NT2/D1 (cell line): Measurements from ENCODE around the gene AFG3L2.

ENCODE experiments used
- DNase-seq: peaks from one replicate; pipeline ENCODE4 v3.0.0-alpha.2; 2011; ENCODE audit warnings: low read depth, low spot score
- H3K27me3 ChIP-seq: 2 replicates; pipeline ENCODE4 v1.6.0; 2011; ENCODE audit warnings: mild to moderate bottlenecking; ENCODE audit not compliant: insufficient read length, insufficient read depth
- H3K36me3 ChIP-seq: 2 replicates; pipeline ENCODE4 v1.6.1; 2011; ENCODE audit warnings: mild to moderate bottlenecking, low read length, mixed read lengths; ENCODE audit not compliant: insufficient read depth, insufficient read length
- H3K4me1 ChIP-seq: 2 replicates; pipeline ENCODE4 v1.5.1; 2011; ENCODE audit not compliant: insufficient read depth, insufficient read length
- H3K4me3 ChIP-seq: 2 replicates; pipeline ENCODE4 v1.5.1; 2011; ENCODE audit warnings: low read depth; ENCODE audit not compliant: insufficient read length
- H3K9ac ChIP-seq: 2 replicates; pipeline ENCODE4 v1.6.0; 2011; ENCODE audit warnings: low read depth; ENCODE audit not compliant: insufficient read length
- H3K9me3 ChIP-seq: 2 replicates; pipeline ENCODE4 v1.5.1; 2011; ENCODE audit warnings: mild to moderate bottlenecking, low read length; ENCODE audit not compliant: insufficient read depth
- SUZ12 ChIP-seq: IDR thresholded peaks from 2 replicates; pipeline ENCODE4 v1.6.1; 2011; ENCODE audit not compliant: insufficient read length, insufficient read depth; ENCODE audit errors: extremely low read depth
- YY1 ChIP-seq: IDR thresholded peaks from 2 replicates; pipeline ENCODE4 v1.6.1; 2011; ENCODE audit not compliant: insufficient read length, insufficient read depth
- ZNF274 ChIP-seq: IDR thresholded peaks from 2 replicates; pipeline ENCODE4 v1.6.1; 2011; ENCODE audit warnings: mild to moderate bottlenecking, low read depth, low read length

AFG3L2 gene

DNA sequence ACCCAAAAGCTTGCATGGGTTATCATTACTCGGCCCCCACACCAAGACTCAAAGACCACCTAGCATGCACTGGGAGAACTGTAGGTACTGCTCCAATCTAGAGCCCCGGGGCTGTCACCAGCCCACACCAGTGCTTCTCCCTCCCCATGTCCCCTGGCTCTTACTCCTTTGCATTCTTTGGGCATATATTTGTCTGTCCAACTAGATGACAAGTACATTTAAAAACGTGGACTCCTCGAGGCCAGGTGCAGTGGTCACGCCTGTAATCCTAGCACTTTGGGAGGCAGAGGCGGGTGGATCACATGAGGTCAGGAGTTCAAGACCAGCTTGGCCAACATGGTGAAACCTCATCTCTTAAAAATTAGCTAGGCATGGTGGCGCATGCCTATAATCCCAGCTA is 7.8 kb downstream of the AFG3L2 start:
- no peak for DNase-seq
- H3K9me3 ChIP-seq, result no peaks in the 10 kb centered on the region
- no peak overlapping the region for H3K4me3 ChIP-seq
- peaks cover 4% of the 10 kb centered on the region for H3K4me1 ChIP-seq
- H3K9ac ChIP-seq, result no peak overlapping the region
- peaks cover 55% of the 10 kb centered on the region for H3K36me3 ChIP-seq
- no peaks in the 10 kb centered on the region for H3K27me3 ChIP-seq
- TF ChIP-seq SUZ12 (no peak), YY1 (no peak), ZNF274 (no peak)

DNA sequence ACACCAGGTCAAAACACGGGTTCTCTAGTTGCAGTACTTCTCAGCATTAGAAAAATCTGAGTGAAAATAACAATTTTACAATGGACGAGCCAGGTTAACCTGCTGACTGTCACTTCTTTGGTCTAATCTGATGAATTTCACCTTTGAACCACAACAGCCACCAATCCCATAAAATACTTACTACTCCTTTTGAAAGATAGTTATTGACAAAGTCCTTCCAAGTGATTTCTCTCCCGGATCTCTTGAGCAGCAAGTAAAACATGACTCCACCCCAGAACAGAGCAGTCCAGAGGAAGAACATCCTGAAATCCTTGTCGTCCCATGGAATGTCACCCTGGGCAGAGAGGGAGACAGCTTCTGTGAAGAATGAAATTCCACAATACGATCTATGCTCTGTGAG is 10.2 kb downstream of the AFG3L2 start:
- Histone ChIP-seq H3K9ac (no peak overlapping the region), H3K27me3 (no peaks in the 10 kb centered on the region), H3K36me3 (peaks cover 69% of the 10 kb centered on the region), H3K9me3 (no peaks in the 10 kb centered on the region), H3K4me1 (no peaks in the 10 kb centered on the region), H3K4me3 (no peak overlapping the region)
- no peak for DNase-seq
- no peak for TF ChIP-seq SUZ12
- no peak for TF ChIP-seq YY1
- no peak for TF ChIP-seq ZNF274

DNA sequence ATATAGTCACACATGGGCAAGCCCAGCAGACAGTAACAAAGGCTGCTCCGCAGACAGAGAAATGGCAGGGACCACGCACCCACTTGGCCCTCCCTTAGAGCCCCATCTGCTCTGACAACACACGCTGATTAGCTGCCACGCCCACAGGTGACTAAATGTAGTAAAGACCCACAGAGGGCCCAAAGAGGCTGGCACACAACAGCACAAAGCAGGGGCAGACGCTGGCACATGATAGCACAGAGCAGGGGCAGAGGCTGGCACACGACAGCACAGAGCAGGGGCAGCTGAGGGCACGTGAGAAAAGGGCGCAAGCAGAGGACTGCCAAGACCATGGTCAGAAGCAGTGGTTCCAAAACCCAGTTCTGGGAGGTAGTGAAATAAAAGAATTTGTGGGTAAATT is 10.6 kb downstream of the AFG3L2 start:
- Histone ChIP-seq H3K4me1 (no peaks in the 10 kb centered on the region), H3K9ac (no peak overlapping the region), H3K4me3 (no peak overlapping the region), H3K36me3 (peaks cover 71% of the 10 kb centered on the region), H3K9me3 (no peaks in the 10 kb centered on the region), H3K27me3 (no peaks in the 10 kb centered on the region)
- TF ChIP-seq YY1, result no peak
- no peak for TF ChIP-seq ZNF274
- no peak for TF ChIP-seq SUZ12
- DNase-seq, result no peak

DNA sequence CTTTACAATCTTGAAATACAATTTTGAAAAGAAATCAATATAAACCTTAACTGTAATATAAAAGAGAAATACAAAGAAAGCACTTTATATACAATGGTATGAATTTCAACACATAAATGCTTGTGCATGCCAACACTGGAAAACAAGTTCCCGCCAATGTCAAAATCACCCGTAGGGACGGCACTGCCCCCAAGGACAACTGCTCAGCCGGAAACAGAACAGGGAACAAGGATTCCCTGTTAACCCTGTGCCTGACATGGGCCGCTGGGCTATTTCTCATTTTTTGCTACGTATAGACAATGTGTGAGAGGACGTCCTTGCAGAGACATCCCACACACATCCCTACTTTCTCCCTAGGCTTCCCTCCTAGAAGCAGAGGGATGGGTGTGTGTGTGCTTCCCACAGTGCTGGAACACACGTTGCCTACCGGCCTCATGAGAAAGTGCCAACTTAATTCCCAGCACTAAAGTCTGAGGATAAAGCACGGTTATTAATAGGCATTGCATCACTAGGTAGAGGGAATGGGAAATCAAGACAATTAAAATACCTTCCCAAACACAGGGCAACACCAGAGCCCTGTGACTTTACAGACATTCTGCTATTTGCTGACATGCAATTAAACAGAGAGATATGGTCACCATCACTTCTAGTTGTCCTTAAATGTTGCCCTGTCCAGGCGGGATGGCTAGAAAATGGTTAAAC is 14.4 kb downstream of the AFG3L2 start:
- Histone ChIP-seq H3K4me1 (no peaks in the 10 kb centered on the region), H3K9ac (no peak overlapping the region), H3K9me3 (no peaks in the 10 kb centered on the region), H3K27me3 (no peaks in the 10 kb centered on the region), H3K4me3 (no peak overlapping the region), H3K36me3 (peaks cover 87% of the 10 kb centered on the region)
- no peak for DNase-seq
- TF ChIP-seq YY1 (no peak), ZNF274 (no peak), SUZ12 (no peak)

DNA sequence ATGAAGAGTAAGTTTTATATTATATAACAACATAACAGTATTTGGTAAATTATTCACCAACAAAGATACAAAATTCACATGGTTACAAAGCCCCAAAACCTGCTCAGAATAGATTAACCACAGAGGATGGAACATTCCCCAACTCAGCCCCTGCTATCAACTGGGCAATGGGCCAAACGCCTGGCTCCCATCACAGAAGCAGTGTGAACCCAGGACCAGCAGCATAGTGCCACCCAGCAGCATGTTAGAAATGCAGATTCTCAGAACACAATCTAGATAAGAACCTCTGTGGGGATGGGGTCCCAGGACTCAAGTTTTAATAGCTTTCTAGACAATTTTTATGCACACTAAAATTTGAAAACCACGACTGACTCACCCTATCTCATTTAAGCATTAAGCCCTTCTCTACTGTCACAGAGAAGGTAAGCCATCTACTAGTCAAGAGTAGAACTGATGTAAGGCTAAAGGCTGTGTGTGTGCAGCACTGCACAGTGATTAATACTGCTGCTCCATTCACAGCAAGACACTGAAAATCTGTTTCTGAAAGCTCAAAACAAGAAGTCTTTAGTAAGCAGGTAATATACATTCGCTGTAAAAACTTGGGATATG is 15.2 kb downstream of the AFG3L2 start:
- H3K4me3 ChIP-seq, result no peak overlapping the region
- H3K27me3 ChIP-seq, result no peaks in the 10 kb centered on the region
- DNase-seq, result no peak
- peaks cover 83% of the 10 kb centered on the region for H3K36me3 ChIP-seq
- no peak overlapping the region for H3K9ac ChIP-seq
- no peaks in the 10 kb centered on the region for H3K9me3 ChIP-seq
- no peaks in the 10 kb centered on the region for H3K4me1 ChIP-seq
- TF ChIP-seq SUZ12, result no peak
- no peak for TF ChIP-seq YY1

DNA sequence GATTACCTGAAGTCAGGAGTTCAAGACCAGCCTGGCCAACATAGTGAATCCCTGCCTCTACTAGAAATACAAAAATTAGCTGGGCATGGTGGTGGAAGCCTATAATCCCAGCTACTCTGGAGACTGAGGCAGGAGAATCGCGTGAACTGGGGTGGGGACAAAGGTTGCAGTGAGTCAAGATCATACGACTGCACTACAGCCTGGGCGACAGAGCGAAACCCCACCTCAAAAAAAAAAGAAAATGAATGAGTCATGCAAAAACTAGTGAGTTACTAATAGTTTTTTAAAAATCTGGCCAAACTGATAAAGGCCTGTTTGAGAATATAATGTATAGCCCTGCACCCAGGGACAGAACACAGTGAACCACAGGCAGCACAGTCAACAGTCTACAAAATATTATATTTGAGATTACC is 17.5 kb downstream of the AFG3L2 start:
- peaks cover 81% of the 10 kb centered on the region for H3K36me3 ChIP-seq

DNA sequence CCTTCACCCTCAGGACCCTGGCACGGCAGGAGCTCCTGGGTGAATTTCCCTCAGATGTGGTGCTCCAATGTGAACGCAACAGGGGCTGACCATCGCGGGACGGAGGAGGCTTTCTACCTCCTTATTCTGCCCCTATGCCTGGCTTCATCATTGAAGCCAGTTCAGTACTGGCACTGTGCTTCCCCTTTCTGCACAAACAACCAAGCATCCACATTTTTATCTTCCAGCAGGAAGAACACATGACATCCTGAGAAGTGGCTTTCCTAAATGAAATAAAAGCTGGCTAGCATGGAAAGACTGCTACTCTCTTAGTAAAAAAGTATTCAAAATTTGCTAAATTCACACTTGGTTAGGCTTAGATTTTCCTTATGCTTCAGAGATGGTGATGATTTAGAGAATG is 24.8 kb downstream of the AFG3L2 start:
- Histone ChIP-seq H3K4me3 (no peak overlapping the region), H3K27me3 (no peaks in the 10 kb centered on the region), H3K36me3 (peaks cover 76% of the 10 kb centered on the region), H3K4me1 (no peaks in the 10 kb centered on the region), H3K9me3 (no peaks in the 10 kb centered on the region), H3K9ac (no peak overlapping the region)
- no peak for DNase-seq
- TF ChIP-seq YY1, result no peak
- no peak for TF ChIP-seq SUZ12
- TF ChIP-seq ZNF274, result no peak

More for the DNA sequence above, 17.5 kb downstream of the AFG3L2 start:
- Histone ChIP-seq H3K27me3 (no peaks in the 10 kb centered on the region), H3K4me3 (no peak overlapping the region), H3K4me1 (no peaks in the 10 kb centered on the region), H3K9me3 (no peaks in the 10 kb centered on the region), H3K9ac (no peak overlapping the region)
- no peak for DNase-seq
- TF ChIP-seq YY1 (no peak), SUZ12 (no peak), ZNF274 (no peak)
